Osteoblast (primary cell): Measurements from ENCODE around the gene DHX38. TPM values are rescaled to one million over a fixed set of nuclear protein-coding genes. Genes with fewer than 3 reads are reported as not detected.
"Not testable (repeated sequence)": the region's sequence is repeated elsewhere in the genome, so short reads cannot be mapped to it uniquely, and the experiment has no call there.

Experiments
- DNase-seq: peaks from one replicate; pipeline ENCODE4 v3.0.0; 2011; ENCODE audit warnings: low spot score, mixed read lengths; ENCODE audit not compliant: insufficient read length; ENCODE audit errors: missing footprints
- H2AFZ ChIP-seq: 2 replicates; pipeline ENCODE4 v1.6.0; 2011; ENCODE audit warnings: mild to moderate bottlenecking, low read length
- H3K27ac ChIP-seq: 2 replicates; pipeline ENCODE4 v1.5.1; 2011; ENCODE audit warnings: mild to moderate bottlenecking, low read depth, low read length, moderate library complexity
- H3K27me3 ChIP-seq: 2 replicates; pipeline ENCODE4 v1.6.0; 2012; ENCODE audit warnings: mild to moderate bottlenecking, control low read depth, inconsistent platforms, low read length, moderate library complexity; ENCODE audit not compliant: insufficient read depth
- H3K36me3 ChIP-seq: 2 replicates; pipeline ENCODE4 v1.5.1; 2011; ENCODE audit warnings: mild to moderate bottlenecking, low read length, control low read depth, moderate library complexity; ENCODE audit not compliant: insufficient read depth
- H3K4me1 ChIP-seq: 2 replicates; pipeline ENCODE4 v1.5.1; 2011; ENCODE audit warnings: mild to moderate bottlenecking, low read length, control low read depth, moderate library complexity; ENCODE audit not compliant: insufficient read depth
- H3K4me2 ChIP-seq: 2 replicates; pipeline ENCODE4 v1.6.0; 2011; ENCODE audit warnings: mild to moderate bottlenecking, low read length; ENCODE audit not compliant: insufficient read depth
- H3K4me3 ChIP-seq: fragments of 200-600 bp; sonication (generic); 3 replicates; pipeline ENCODE4 v1.5.1; 2012; ENCODE audit warnings: mild to moderate bottlenecking, low read length, inconsistent platforms; ENCODE audit not compliant: insufficient read depth
- H3K79me2 ChIP-seq: 2 replicates; pipeline ENCODE4 v1.6.0; 2012; ENCODE audit warnings: mild to moderate bottlenecking, low read length, control low read depth, inconsistent platforms; ENCODE audit not compliant: insufficient read depth
- H3K9me3 ChIP-seq: 2 replicates; pipeline ENCODE4 v1.5.1; 2011; ENCODE audit warnings: low read depth, low read length, control low read depth
- H4K20me1 ChIP-seq: 2 replicates; pipeline ENCODE4 v1.6.0; 2012; ENCODE audit warnings: mild to moderate bottlenecking, low read length, control low read depth; ENCODE audit not compliant: insufficient read depth
- CTCF ChIP-seq: IDR thresholded peaks from 2 replicates; pipeline ENCODE4 v1.5.1; 2011; ENCODE audit warnings: mild to moderate bottlenecking, low read depth, low read length, moderate library complexity; ENCODE audit errors: extremely low read depth
- total RNA-seq: library from RNA; depleted of rRNA; stranded (reverse); fragments of >200 nt; gene quantifications from 2 replicates; pipeline ENCODE4 v1.2.3, GENCODE V29; 2012

DHX38 gene
- total RNA-seq, 1 donor, result 51.4 TPM

- DNase-seq, result peak; percentile 88
- no peak overlapping the region for H2AFZ ChIP-seq
- no peak overlapping the region for H3K4me2 ChIP-seq
- no peaks in the 10 kb centered on the region for H3K27me3 ChIP-seq
- no peak overlapping the region for H3K27ac ChIP-seq
- H3K4me3 ChIP-seq, result no peak overlapping the region
- no peaks in the 10 kb centered on the region for H3K9me3 ChIP-seq
- no peaks in the 10 kb centered on the region for H4K20me1 ChIP-seq
- H3K36me3 ChIP-seq, result no peaks in the 10 kb centered on the region
- no peak for TF ChIP-seq CTCF
- H3K79me2 ChIP-seq, result no peaks in the 10 kb centered on the region
- H3K4me1 ChIP-seq, result peaks cover 8% of the 10 kb centered on the region
These were observed 42.7 kb upstream of the DHX38 start for GRCh38 chr16:72050769-72051464.

- peaks cover 8% of the 10 kb centered on the region for H3K4me1 ChIP-seq
- H3K79me2 ChIP-seq, result no peaks in the 10 kb centered on the region
- no peaks in the 10 kb centered on the region for H3K27me3 ChIP-seq
- H3K4me2 ChIP-seq, result no peak overlapping the region
- no peak for DNase-seq
- H3K36me3 ChIP-seq, result no peaks in the 10 kb centered on the region
- H3K27ac ChIP-seq, result no peak overlapping the region
- H3K4me3 ChIP-seq, result no peak overlapping the region
- no peak overlapping the region for H2AFZ ChIP-seq
- TF ChIP-seq CTCF, result no peak
- H3K9me3 ChIP-seq, result no peaks in the 10 kb centered on the region
- H4K20me1 ChIP-seq, result no peaks in the 10 kb centered on the region
These were observed 41.8 kb upstream of the DHX38 start for GRCh38 chr16:72051818-72052217.

- not testable (repeated sequence) for H2AFZ ChIP-seq, H3K4me2 ChIP-seq
These were observed 39.3 kb upstream of the DHX38 start, which contains the start of gene HP for GRCh38 chr16:72054254-72054847. Gene HP (plus strand): TSS chr16:72054505. CDS start chr16:72054653, 148 bp downstream.

GRCh38 chr16:72055911-72056310 is 37.7 kb upstream of the DHX38 start:
- H3K27me3 ChIP-seq, result no peaks in the 10 kb centered on the region
- H3K79me2 ChIP-seq, result no peaks in the 10 kb centered on the region
- H4K20me1 ChIP-seq, result no peaks in the 10 kb centered on the region
- no peak overlapping the region for H3K4me2 ChIP-seq
- H3K4me1 ChIP-seq, result peaks cover 3% of the 10 kb centered on the region
- H3K4me3 ChIP-seq, result no peak overlapping the region
- H2AFZ ChIP-seq, result no peak overlapping the region
- H3K9me3 ChIP-seq, result no peaks in the 10 kb centered on the region
- DNase-seq, result no peak
- no peak overlapping the region for H3K27ac ChIP-seq
- H3K36me3 ChIP-seq, result no peaks in the 10 kb centered on the region
- no peak for TF ChIP-seq CTCF

More at GRCh38 chr16:72054254-72054847, 39.3 kb upstream of the DHX38 start, which contains the start of gene HP:
- H3K79me2 ChIP-seq, H3K36me3 ChIP-seq, H3K4me1 ChIP-seq, H3K27me3 ChIP-seq, H3K27ac ChIP-seq, H4K20me1 ChIP-seq, H3K4me3 ChIP-seq, DNase-seq, H3K9me3 ChIP-seq: not testable (repeated sequence)

GRCh38 chr16:72057313-72057712 is 36.3 kb upstream of the DHX38 start:
- not testable (repeated sequence) for H3K36me3 ChIP-seq, H3K4me1 ChIP-seq, H3K4me2 ChIP-seq, H3K9me3 ChIP-seq, H4K20me1 ChIP-seq, H3K4me3 ChIP-seq, H3K27me3 ChIP-seq, H2AFZ ChIP-seq, H3K27ac ChIP-seq, DNase-seq, H3K79me2 ChIP-seq

GRCh38 chr16:72059060-72059459 is 34.6 kb upstream of the DHX38 start:
- H3K36me3 ChIP-seq, H3K27ac ChIP-seq, H4K20me1 ChIP-seq, H3K4me2 ChIP-seq, DNase-seq, H3K9me3 ChIP-seq, H3K4me3 ChIP-seq, H3K27me3 ChIP-seq, H3K4me1 ChIP-seq, H2AFZ ChIP-seq, H3K79me2 ChIP-seq: not testable (repeated sequence)
